ENCODE measurements around the gene ABRACL.

DNA sequence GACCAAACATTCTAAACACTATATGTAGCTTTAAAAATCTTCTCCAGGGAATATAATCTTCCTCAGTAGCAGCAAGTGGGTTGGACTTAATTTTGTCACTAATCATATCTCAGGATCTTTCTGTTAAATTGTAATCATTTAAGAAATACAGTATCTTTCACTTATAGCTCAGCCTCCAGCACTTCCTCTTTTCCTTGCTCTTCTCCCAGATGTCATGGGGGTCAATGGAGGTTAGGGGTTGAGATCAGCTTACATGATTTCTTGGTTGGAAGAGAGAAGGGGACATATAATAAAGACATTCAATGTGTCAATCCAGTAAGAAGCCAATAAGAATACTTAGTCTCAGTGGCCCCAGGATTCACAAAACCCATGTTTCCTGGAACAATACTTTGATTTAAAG, 24.8 kb upstream of the ABRACL start:
- TF ChIP-seq, protein P1, sequence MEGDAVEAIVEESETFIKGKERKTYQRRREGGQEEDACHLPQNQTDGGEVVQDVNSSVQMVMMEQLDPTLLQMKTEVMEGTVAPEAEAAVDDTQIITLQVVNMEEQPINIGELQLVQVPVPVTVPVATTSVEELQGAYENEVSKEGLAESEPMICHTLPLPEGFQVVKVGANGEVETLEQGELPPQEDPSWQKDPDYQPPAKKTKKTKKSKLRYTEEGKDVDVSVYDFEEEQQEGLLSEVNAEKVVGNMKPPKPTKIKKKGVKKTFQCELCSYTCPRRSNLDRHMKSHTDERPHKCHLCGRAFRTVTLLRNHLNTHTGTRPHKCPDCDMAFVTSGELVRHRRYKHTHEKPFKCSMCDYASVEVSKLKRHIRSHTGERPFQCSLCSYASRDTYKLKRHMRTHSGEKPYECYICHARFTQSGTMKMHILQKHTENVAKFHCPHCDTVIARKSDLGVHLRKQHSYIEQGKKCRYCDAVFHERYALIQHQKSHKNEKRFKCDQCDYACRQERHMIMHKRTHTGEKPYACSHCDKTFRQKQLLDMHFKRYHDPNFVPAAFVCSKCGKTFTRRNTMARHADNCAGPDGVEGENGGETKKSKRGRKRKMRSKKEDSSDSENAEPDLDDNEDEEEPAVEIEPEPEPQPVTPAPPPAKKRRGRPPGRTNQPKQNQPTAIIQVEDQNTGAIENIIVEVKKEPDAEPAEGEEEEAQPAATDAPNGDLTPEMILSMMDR (IDR thresholded peaks at IDR 0.05) = no peak
- TF ChIP-seq POLR2A (IDR thresholded peaks at IDR 0.05) = no peak
